Daoy (cell line): ENCODE data around the gene TUBGCP2. TPM values are rescaled to one million over a fixed set of nuclear protein-coding genes. Genes with fewer than 3 reads are reported as not detected.

Source experiments
- DNase-seq: peaks from one replicate; pipeline ENCODE4 v3.0.0-alpha.2; 2015; ENCODE audit warnings: low read depth
- total RNA-seq: library from RNA; depleted of rRNA; stranded (reverse); fragments of >200 nt; shearing (Covaris generic); gene quantifications from 2 replicates; pipeline ENCODE4 v1.2.3, GENCODE V29; 2014; rRNA removed

Gene TUBGCP2
- total RNA-seq, 1 experiment from 2014 or later, result 19.8 TPM

- no peak for DNase-seq
Observed at GRCh38 chr10:133230387-133231195, 78.1 kb downstream of the TUBGCP2 start.

DNA sequence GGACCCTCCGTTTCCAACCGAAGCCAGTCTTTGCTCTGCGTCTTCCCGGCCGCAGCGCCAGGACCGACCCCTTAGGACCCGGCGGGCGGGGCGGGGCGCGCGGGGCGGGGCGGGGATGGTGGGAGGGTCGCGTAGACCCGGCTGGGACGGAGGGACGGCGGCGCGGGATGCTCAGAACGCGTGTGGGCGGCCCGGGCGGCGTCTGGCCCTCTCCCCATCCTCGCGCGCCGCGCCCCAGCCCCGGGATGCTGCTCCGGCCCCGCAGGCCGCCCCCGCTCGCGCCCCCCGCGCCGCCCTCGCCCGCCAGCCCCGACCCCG is 78.7 kb downstream of the TUBGCP2 start, which contains the start of gene UTF1:
TSS of gene UTF1 (plus strand) at position 174 of the 318 bp plus-strand sequence. CDS start at position 246, 72 bp downstream.
- no peak for DNase-seq

GRCh38 chr10:133229265-133230043 is 79.2 kb downstream of the TUBGCP2 start:
- no peak for DNase-seq

Other genes with a start within 250 kb of the TUBGCP2 start
- not detected in 2 replicates for gene ADGRA1, start 220.9 kb downstream of the TUBGCP2 start, total RNA-seq
- not detected in 2 replicates for gene KNDC1, start 148.7 kb downstream of the TUBGCP2 start, total RNA-seq
- not detected in 2 replicates for gene UTF1, start 78.7 kb downstream of the TUBGCP2 start, total RNA-seq
- not detected in 2 replicates for gene VENTX, start 71.0 kb downstream of the TUBGCP2 start, total RNA-seq
- gene ADAM8, start 32.0 kb downstream of the TUBGCP2 start, total RNA-seq, result 2.9 and 6.2 TPM in 2 replicates
- gene ZNF511, start within 50 bp of the TUBGCP2 start, total RNA-seq, result 29.8 and 40.9 TPM in 2 replicates
- gene CALY, start 28.0 kb upstream of the TUBGCP2 start, total RNA-seq, result not detected in 2 replicates
- gene PRAP1, start 38.5 kb upstream of the TUBGCP2 start, total RNA-seq, result not detected in 2 replicates
- 0.80 and 2.9 TPM in 2 replicates for gene FUOM, start 49.1 kb upstream of the TUBGCP2 start, total RNA-seq
- 79.0 and 94.8 TPM in 2 replicates for gene ECHS1, start 64.5 kb upstream of the TUBGCP2 start, total RNA-seq
- gene PAOX, start 70.4 kb upstream of the TUBGCP2 start, total RNA-seq, result 0.48 and 2.1 TPM in 2 replicates
- gene MTG1, start 85.3 kb upstream of the TUBGCP2 start, total RNA-seq, result 35.8 and 51.0 TPM in 2 replicates
- not detected in 2 replicates for gene SPRN, start 115.8 kb upstream of the TUBGCP2 start, total RNA-seq
- gene SCART1, start 145.1 kb upstream of the TUBGCP2 start, total RNA-seq, result 0.06 and 0.40 TPM in 2 replicates
- 0.12 and 2.5 TPM in 2 replicates for gene CYP2E1, start 218.5 kb upstream of the TUBGCP2 start, total RNA-seq